ENCODE data around the gene MS4A10. TPM values are rescaled to one million over a fixed set of nuclear protein-coding genes. Genes with fewer than 3 reads are reported as not detected.

The MS4A10 gene
- total and polyA plus RNA-seq, 3 experiments from 2014 or later = not detected

Other genes starting within 250 kb of the MS4A10 start
- gene MS4A8, start 85.7 kb upstream of the MS4A10 start, total RNA-seq = not detected
- not detected for gene MS4A8, start 85.7 kb upstream of the MS4A10 start, polyA plus RNA-seq
- not detected for gene MS4A18, start 60.6 kb upstream of the MS4A10 start, total RNA-seq
- gene MS4A18, start 60.6 kb upstream of the MS4A10 start, polyA plus RNA-seq = not detected
- gene MS4A15, start 28.5 kb upstream of the MS4A10 start, total RNA-seq = not detected
- gene MS4A15, start 28.5 kb upstream of the MS4A10 start, polyA plus RNA-seq = not detected
- 100 to 1,000 TPM; 122 to 124 TPM for gene CCDC86, start 56.8 kb downstream of the MS4A10 start, total RNA-seq
- gene CCDC86, start 56.8 kb downstream of the MS4A10 start, polyA plus RNA-seq = 21.8 TPM
- under 1 TPM; 0.28 to 0.42 TPM for gene PTGDR2, start 70.6 kb downstream of the MS4A10 start, total RNA-seq
- 2.2 TPM for gene PTGDR2, start 70.6 kb downstream of the MS4A10 start, polyA plus RNA-seq
- not detected for gene ZP1, start 82.2 kb downstream of the MS4A10 start, total RNA-seq
- gene ZP1, start 82.2 kb downstream of the MS4A10 start, polyA plus RNA-seq = 0.22 TPM
- gene PRPF19, start 121.3 kb downstream of the MS4A10 start, total RNA-seq = 100 to 1,000 TPM; 201 to 204 TPM
- 19.0 TPM for gene PRPF19, start 121.3 kb downstream of the MS4A10 start, polyA plus RNA-seq
- gene TMEM109, start 128.8 kb downstream of the MS4A10 start, total RNA-seq = 100 to 1,000 TPM; 144 to 147 TPM
- 396 TPM for gene TMEM109, start 128.8 kb downstream of the MS4A10 start, polyA plus RNA-seq
- gene TMEM132A, start 139.1 kb downstream of the MS4A10 start, total RNA-seq = under 1 TPM; 0.68 to 0.73 TPM
- gene TMEM132A, start 139.1 kb downstream of the MS4A10 start, polyA plus RNA-seq = not detected
- 1 to 10 TPM; 1.2 to 1.5 TPM for gene SLC15A3, start 166.8 kb downstream of the MS4A10 start, total RNA-seq
- gene SLC15A3, start 166.8 kb downstream of the MS4A10 start, polyA plus RNA-seq = not detected
- gene CD6, start 186.3 kb downstream of the MS4A10 start, total RNA-seq = 100 to 1,000 TPM; 229 to 233 TPM
- 156 TPM for gene CD6, start 186.3 kb downstream of the MS4A10 start, polyA plus RNA-seq